ENCODE measurements around the gene SLC7A11. TPM values are rescaled to one million over a fixed set of nuclear protein-coding genes. Genes with fewer than 3 reads are reported as not detected.

The SLC7A11 gene
- under 1 TPM; 0.13 to 0.30 TPM for total RNA-seq
- polyA plus RNA-seq: not detected
- total RNA-seq: 0 to 34.5 (median 1.2) reads per million in 6 experiments

DNA sequence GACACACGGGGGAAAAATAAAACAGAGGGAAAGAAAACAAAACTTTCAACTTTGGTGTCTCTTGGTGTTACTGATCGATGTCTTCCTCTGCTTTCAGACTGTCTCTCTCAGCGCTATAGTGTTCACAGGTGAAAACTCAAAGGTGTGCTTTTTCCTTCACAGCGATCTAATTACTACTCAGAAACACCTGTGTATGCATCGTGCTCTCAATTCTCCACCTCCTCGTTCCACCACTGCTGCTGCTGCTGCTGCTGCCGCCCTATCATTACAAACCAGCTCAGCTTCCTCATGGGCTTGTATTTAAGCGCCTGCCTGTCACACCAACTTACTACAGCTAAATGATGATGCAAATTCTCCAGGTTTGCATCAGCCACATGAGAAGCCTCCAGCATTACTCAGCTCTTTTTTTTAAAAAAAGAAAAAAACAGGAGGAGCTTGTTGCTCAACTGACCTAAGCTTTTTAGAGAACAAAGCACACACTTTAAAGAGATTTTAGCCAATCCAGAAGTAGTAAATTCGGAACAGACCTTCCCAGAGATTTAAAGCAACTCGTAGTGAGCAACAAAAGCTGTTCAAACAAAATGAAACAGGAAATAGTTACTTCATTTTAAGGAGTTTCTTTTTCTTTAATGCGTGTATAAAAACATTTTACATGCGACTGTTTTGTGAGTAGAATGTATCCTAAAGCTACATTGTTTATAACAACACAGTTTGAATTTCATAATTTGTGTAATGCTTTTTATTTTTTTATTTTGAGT lies at the start of gene SLC7A11:
Gene SLC7A11 (minus strand): TSS at position 274 of the 758 bp plus-strand sequence. CDS start 280 bp downstream, outside the sequence.
- H3K36me3 Mint-ChIP-seq: no peaks in the 10 kb centered on the region
- peak; percentile 65 to 88 for ATAC-seq

GRCh38 chr4:138291431-138291830 lies 49.3 kb upstream of the SLC7A11 start:
- POLR2A ChIA-PET: no interaction called here
- Mint-ChIP-seq H3K27ac (no peak overlapping the region), H3K27me3 (no peaks in the 10 kb centered on the region), H3K4me3 (no peak overlapping the region), H3K4me1 (no peaks in the 10 kb centered on the region), H3K36me3 (no peaks in the 10 kb centered on the region), H3K9me3 (no peaks in the 10 kb centered on the region)
- DNase-seq: no peak
- no peak for ATAC-seq

More for the DNA sequence above, at the start of gene SLC7A11:
- Mint-ChIP-seq H3K27ac (peak within 1 kb of the TSS in 8 of 10 donors; percentile 12 to 86 (median 74)), H3K4me1 (peaks cover 9 to 13% (median 12%) of the 10 kb centered on the region in 4 donors), H3K4me3 (peak within 1 kb of the TSS; percentile 65 to 86 (median 82)), H3K9me3 (no peaks in the 10 kb centered on the region), H3K27me3 (no peaks in the 10 kb centered on the region)
- peak in 7 of 10 donors; percentile 3 to 51 (median 17) for DNase-seq
- POLR2A ChIA-PET: no interaction called here

DNA sequence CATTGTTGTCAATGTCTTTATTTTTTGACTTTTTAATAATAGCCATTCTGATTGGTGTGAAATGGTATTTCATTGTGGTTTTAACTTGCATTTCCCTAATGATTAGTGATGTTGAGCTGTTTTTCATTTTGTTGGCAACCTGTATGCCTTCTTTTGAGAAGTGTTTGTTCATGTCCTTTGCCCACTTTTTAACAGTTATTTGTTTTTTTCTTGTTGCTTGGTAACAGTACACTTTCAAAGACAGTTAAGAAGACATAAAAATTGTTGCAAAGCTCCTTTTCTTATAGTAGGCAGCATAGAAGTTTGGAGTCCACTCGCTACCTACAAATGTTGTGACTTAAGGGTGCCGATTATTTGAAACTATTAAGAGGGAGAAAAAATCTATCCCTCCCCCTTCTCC lies 48.7 kb upstream of the SLC7A11 start:
- Mint-ChIP-seq H3K4me1 (no peaks in the 10 kb centered on the region), H3K9me3 (no peaks in the 10 kb centered on the region), H3K4me3 (no peak overlapping the region), H3K27me3 (no peaks in the 10 kb centered on the region), H3K36me3 (no peaks in the 10 kb centered on the region), H3K27ac (no peak overlapping the region)
- ATAC-seq: no peak
- no peak for DNase-seq
- POLR2A ChIA-PET: no interaction called here

GRCh38 chr4:138279286-138279685 lies 37.1 kb upstream of the SLC7A11 start:
- POLR2A ChIA-PET: no interaction called here
- DNase-seq (no peak), ATAC-seq (no peak)
- H3K27ac Mint-ChIP-seq: no peak overlapping the region
- peaks cover 0 to 13% (median 3%) of the 10 kb centered on the region in 9 donors for H3K9me3 Mint-ChIP-seq
- H3K27me3 Mint-ChIP-seq: peaks cover 0 to 2% (median 0%) of the 10 kb centered on the region in 5 donors
- no peaks in the 10 kb centered on the region for H3K4me1 Mint-ChIP-seq
- no peak overlapping the region for H3K4me3 Mint-ChIP-seq
- H3K36me3 Mint-ChIP-seq: peaks cover 0 to 1% (median 0%) of the 10 kb centered on the region in 3 donors

DNA sequence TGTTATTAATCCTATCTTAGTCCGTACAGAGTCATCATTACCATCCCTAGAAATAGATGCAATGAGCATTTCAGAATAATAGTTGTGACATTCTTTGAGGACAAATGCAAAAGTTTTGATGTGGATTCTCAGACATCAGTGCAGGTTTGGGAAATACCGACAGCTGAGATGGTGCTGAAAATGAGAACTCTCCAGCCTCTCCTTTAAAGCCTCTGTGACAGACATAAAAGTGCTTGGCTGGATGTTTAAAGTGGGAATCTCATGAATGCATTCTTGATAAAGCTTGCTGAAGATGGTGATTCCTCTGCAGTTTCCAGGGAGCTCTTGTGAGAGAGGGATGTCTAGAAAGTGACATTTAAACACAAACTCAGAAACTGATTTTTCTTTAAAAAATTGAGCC lies 35.0 kb upstream of the SLC7A11 start:
- ATAC-seq: no peak

DNA sequence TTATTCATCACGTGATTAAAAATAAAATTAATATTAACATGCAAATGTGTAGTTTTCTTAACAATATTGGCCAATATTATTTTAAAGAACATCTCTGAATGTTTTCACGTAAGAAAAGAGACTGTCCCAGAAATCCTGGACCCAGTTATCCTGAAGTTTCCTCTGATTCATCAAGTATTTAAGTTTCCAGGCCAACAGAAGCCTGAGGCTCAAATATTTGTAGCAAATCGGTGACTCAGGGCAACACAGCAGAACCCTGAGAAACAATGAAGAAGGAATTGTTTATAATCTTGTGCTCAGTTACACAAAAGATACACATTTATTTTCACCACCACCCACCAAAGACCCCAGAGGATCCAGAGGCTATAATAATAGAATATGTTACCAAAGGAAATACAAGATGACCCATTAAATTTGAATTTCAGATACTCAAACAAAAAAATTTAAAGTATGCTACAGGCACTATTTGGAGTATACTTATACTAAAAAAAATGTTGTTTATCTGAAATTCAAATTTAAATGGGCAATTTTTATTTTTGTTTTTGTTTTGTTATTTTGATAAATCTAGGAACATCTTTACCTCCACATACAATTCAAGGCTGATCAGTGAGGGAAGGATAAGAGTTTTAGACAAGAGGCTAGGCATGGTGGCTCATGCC lies 33.9 kb upstream of the SLC7A11 start:
- no peak overlapping the region for H3K27ac Mint-ChIP-seq
- H3K36me3 Mint-ChIP-seq: no peaks in the 10 kb centered on the region
- H3K4me3 Mint-ChIP-seq: no peak overlapping the region
- H3K27me3 Mint-ChIP-seq: no peaks in the 10 kb centered on the region
- ATAC-seq (no peak), DNase-seq (no peak)
- peaks cover 0 to 13% (median 0%) of the 10 kb centered on the region in 9 donors for H3K9me3 Mint-ChIP-seq
- POLR2A ChIA-PET: no interaction called here
- H3K4me1 Mint-ChIP-seq: no peaks in the 10 kb centered on the region

More for the DNA sequence above, 35.0 kb upstream of the SLC7A11 start:
- Mint-ChIP-seq H3K36me3 (no peaks in the 10 kb centered on the region), H3K4me3 (no peak overlapping the region), H3K4me1 (no peaks in the 10 kb centered on the region), H3K27me3 (no peaks in the 10 kb centered on the region), H3K9me3 (peaks cover 0 to 13% (median under 1%) of the 10 kb centered on the region in 9 donors), H3K27ac (no peak overlapping the region)
- POLR2A ChIA-PET: no interaction called here
- DNase-seq: no peak

GRCh38 chr4:138275216-138275615 lies 33.1 kb upstream of the SLC7A11 start:
- Mint-ChIP-seq H3K36me3 (no peaks in the 10 kb centered on the region), H3K27me3 (no peaks in the 10 kb centered on the region), H3K4me3 (no peak overlapping the region), H3K27ac (no peak overlapping the region), H3K9me3 (peaks cover 0 to 13% (median 0%) of the 10 kb centered on the region in 9 donors), H3K4me1 (no peaks in the 10 kb centered on the region)
- POLR2A ChIA-PET: no interaction called here
- DNase-seq (no peak), ATAC-seq (no peak)

DNA sequence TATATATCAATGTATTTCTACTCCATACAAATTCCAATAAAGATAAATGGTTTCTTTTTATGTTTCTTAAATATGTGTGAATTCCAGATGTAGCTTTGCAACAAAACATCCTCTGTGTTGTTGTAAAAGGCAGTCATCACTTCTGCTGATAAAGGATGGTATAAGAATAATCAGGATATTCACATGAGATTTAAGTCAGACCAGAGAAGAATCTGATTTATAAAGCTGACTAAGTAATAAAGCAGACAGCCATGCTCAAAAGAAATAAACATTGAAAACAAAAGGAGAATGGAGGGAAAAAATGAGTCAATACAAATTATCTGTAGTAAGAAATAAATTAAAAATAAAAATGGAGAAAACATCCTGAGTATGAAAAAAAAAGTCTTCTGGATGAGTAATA lies 27.0 kb upstream of the SLC7A11 start:
- no peak for ATAC-seq
- H3K27ac Mint-ChIP-seq: peak overlapping the region in 1 of 10 donors; percentile 32

GRCh38 chr4:138267835-138268234 lies 25.7 kb upstream of the SLC7A11 start:
- H3K27me3 Mint-ChIP-seq: peaks cover 0 to 5% (median 0%) of the 10 kb centered on the region in 5 donors
- no peak overlapping the region for H3K4me3 Mint-ChIP-seq
- H3K27ac Mint-ChIP-seq: no peak overlapping the region
- no peaks in the 10 kb centered on the region for H3K9me3 Mint-ChIP-seq
- no peaks in the 10 kb centered on the region for H3K4me1 Mint-ChIP-seq
- ATAC-seq (no peak), DNase-seq (no peak)
- H3K36me3 Mint-ChIP-seq: no peaks in the 10 kb centered on the region
- POLR2A ChIA-PET: no interaction called here

More for the DNA sequence above, 27.0 kb upstream of the SLC7A11 start:
- peaks cover 0 to 3% (median 0%) of the 10 kb centered on the region in 5 donors for H3K27me3 Mint-ChIP-seq
- no peaks in the 10 kb centered on the region for H3K4me1 Mint-ChIP-seq
- POLR2A ChIA-PET: no interaction called here
- DNase-seq: no peak
- H3K36me3 Mint-ChIP-seq: no peaks in the 10 kb centered on the region
- H3K4me3 Mint-ChIP-seq: no peak overlapping the region
- no peaks in the 10 kb centered on the region for H3K9me3 Mint-ChIP-seq

GRCh38 chr4:138266948-138267347 lies 24.8 kb upstream of the SLC7A11 start:
- Mint-ChIP-seq H3K9me3 (no peaks in the 10 kb centered on the region), H3K36me3 (no peaks in the 10 kb centered on the region), H3K27me3 (peaks cover 0 to 5% (median 0%) of the 10 kb centered on the region in 5 donors), H3K4me1 (no peaks in the 10 kb centered on the region), H3K4me3 (no peak overlapping the region), H3K27ac (no peak overlapping the region)
- ATAC-seq (no peak), DNase-seq (no peak)
- POLR2A ChIA-PET: no interaction called here

DNA sequence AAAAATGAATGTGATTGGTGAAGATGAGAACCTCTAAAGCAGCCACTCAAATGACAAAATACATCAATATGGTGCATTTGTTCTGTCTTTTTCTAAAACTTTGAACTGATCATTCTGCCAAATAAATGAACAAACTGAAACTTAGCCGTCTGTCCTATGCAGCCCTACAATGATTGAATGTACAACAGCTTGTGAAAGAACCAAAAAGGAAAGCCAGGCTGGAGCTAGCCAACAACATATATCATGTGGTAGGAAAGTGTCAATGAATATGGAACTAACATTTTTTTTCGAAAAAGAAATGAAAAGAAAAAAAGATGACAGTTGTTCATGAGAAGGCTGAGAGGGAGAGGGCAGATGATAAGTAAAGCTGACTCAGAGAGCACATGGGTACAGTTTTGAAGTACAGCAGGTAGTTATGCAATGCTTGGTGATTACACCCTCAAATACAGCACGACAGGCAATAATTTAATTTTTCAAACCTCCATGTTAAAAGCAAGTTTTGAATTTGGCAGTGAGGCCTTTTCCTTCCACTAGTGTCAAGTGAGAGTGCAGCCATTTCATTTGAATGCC lies 21.2 kb upstream of the SLC7A11 start:
- DNase-seq (no peak), ATAC-seq (no peak)
- Mint-ChIP-seq H3K4me1 (no peaks in the 10 kb centered on the region), H3K27me3 (peaks cover 0 to 5% (median 0%) of the 10 kb centered on the region in 5 donors), H3K27ac (peak overlapping the region in 1 of 10 donors; percentile 13), H3K9me3 (no peaks in the 10 kb centered on the region), H3K36me3 (no peaks in the 10 kb centered on the region), H3K4me3 (no peak overlapping the region)
- POLR2A ChIA-PET: no interaction called here

- Mint-ChIP-seq H3K27me3 (peaks cover 0 to 5% (median 0%) of the 10 kb centered on the region in 5 donors), H3K4me3 (no peak overlapping the region), H3K27ac (no peak overlapping the region), H3K9me3 (no peaks in the 10 kb centered on the region), H3K4me1 (no peaks in the 10 kb centered on the region), H3K36me3 (no peaks in the 10 kb centered on the region)
- ATAC-seq (no peak), DNase-seq (no peak)
- POLR2A ChIA-PET: no interaction called here
These were observed 20.3 kb upstream of the SLC7A11 start for GRCh38 chr4:138262469-138262868.

DNA sequence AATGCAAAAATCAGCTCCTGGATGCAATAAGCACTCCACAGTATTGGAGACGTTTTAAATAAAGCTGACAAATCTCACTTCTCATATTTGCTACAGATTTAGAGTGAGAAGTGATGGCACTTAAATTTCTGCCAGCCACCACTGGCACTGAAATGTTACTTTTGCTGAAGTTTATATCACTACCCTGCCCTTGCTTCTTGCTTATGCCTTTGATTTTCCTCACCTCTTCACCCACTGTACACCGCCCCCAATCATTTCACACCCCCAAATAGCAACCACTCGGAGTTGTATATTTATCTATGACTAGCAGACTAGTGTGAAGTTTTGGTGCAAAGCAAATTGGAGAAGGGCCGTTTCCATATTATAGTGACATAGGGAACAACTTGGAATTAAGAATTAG lies 19.9 kb upstream of the SLC7A11 start:
- no peak overlapping the region for H3K27ac Mint-ChIP-seq
- H3K9me3 Mint-ChIP-seq: no peaks in the 10 kb centered on the region
- no peaks in the 10 kb centered on the region for H3K4me1 Mint-ChIP-seq
- H3K36me3 Mint-ChIP-seq: no peaks in the 10 kb centered on the region
- H3K4me3 Mint-ChIP-seq: no peak overlapping the region
- H3K27me3 Mint-ChIP-seq: peaks cover 0 to 5% (median 0%) of the 10 kb centered on the region in 5 donors
- POLR2A ChIA-PET: no interaction called here
- DNase-seq (no peak), ATAC-seq (no peak)

Data from naive thymus-derived CD8-positive, alpha-beta T cell (primary cell).